PC-9 (cell line): ENCODE results near the gene PCDHB13. TPM values are rescaled to one million over a fixed set of nuclear protein-coding genes. Genes with fewer than 3 reads are reported as not detected.
"Not testable (repeated sequence)": the region's sequence is repeated elsewhere in the genome, so short reads cannot be mapped to it uniquely, and the experiment has no call there.

Experiments
- BruUV-seq: library from RNA; stranded (reverse); fragments of 400-500 nt; replicated peaks from 2 replicates; lab custom pipeline; 2021; lab: Mats Ljungman, UMichigan
- CTCF ChIA-PET: fragments of 300-600 bp; sonication (Branson Sonifier 250); formaldehyde crosslinking; loops from one replicate; lab custom pipeline; 2022; ENCODE audit warnings: antibody characterized with exemption; lab: Charles Lee
- POLR2A ChIA-PET: fragments of 300-600 bp; sonication (Branson Sonifier 250); formaldehyde crosslinking; loops from one replicate; lab custom pipeline; 2022; ENCODE audit warnings: antibody characterized with exemption; ENCODE audit not compliant: unreplicated experiment; lab: Charles Lee
- DNase-seq, 2 experiments: peaks; one replicate each; pipeline versions ENCODE4 v3.0.0 to v3.0.0-alpha.2; 2015 to 2022; ENCODE audit warnings: mixed read lengths in 1 of 2
- H2AFZ ChIP-seq: fragments of 200-600 bp; sonication (generic); 2 replicates; pipeline ENCODE4 v1.8.1; 2017; ENCODE audit warnings: antibody characterized with exemption
- H3F3A ChIP-seq: fragments of 200-600 bp; sonication (generic); 2 replicates; pipeline ENCODE4 v1.8.1; 2017; ENCODE audit warnings: antibody characterized with exemption, mild to moderate bottlenecking, low read depth; ENCODE audit not compliant: insufficient read depth
- H3K27ac ChIP-seq: fragments of 200-600 bp; sonication (generic); 2 replicates; pipeline ENCODE4 v1.6.1; 2016; ENCODE audit warnings: mixed run types
- H3K27me3 ChIP-seq: fragments of 200-600 bp; sonication (generic); 2 replicates; pipeline ENCODE4 v1.6.1; 2016; ENCODE audit warnings: low read depth, mixed run types; ENCODE audit not compliant: insufficient read depth
- H3K36me3 ChIP-seq: fragments of 200-600 bp; sonication (generic); 2 replicates; pipeline ENCODE4 v1.6.1; 2016; ENCODE audit warnings: low read depth, mixed run types
- H3K4me1 ChIP-seq: fragments of 200-600 bp; sonication (generic); replicated peaks from 2 replicates; pipeline ENCODE4 v1.6.1; 2016; ENCODE audit warnings: mixed run types; ENCODE audit not compliant: insufficient read depth
- H3K4me2 ChIP-seq: fragments of 200-600 bp; sonication (generic); 2 replicates; pipeline ENCODE4 v1.6.1; 2017; ENCODE audit warnings: mixed run types
- H3K4me3 ChIP-seq: fragments of 200-600 bp; sonication (generic); 2 replicates; pipeline ENCODE4 v1.6.1; 2016; ENCODE audit warnings: mixed run types
- H3K79me2 ChIP-seq: fragments of 200-600 bp; sonication (generic); 2 replicates; pipeline ENCODE4 v1.6.1; 2017; ENCODE audit warnings: low read depth, mixed run types
- H3K9me2 ChIP-seq: fragments of 200-600 bp; sonication (generic); 2 replicates; pipeline ENCODE4 v1.8.1; 2017; ENCODE audit warnings: mild to moderate bottlenecking; ENCODE audit not compliant: insufficient read depth
- H3K9me3 ChIP-seq: fragments of 200-600 bp; sonication (generic); 2 replicates; pipeline ENCODE4 v1.8.1; 2016; ENCODE audit warnings: low read depth; ENCODE audit not compliant: insufficient read depth
- H4K20me1 ChIP-seq: fragments of 200-600 bp; sonication (generic); 2 replicates; pipeline ENCODE4 v1.8.1; 2017; ENCODE audit not compliant: insufficient read depth
- EZH2 ChIP-seq: fragments of 200-600 bp; sonication (generic); IDR thresholded peaks from 2 replicates; pipeline ENCODE4 v1.8.0; 2017; ENCODE audit warnings: antibody characterized with exemption, low read depth
- intact Hi-C: fragments of 100-400 bp; cut with micrococcal nuclease; formaldehyde crosslinking; loops from one replicate; pipeline ENCODE4 v1.10.0; 2022; ENCODE audit not compliant: unreplicated experiment
- total RNA-seq: library from RNA; stranded (reverse); gene quantifications from 2 replicates; pipeline ENCODE4 v1.2.3, GENCODE V29; 2021
- TF ChIP-seq, protein P1 (sequence below): fragments of 200-600 bp; sonication (generic); conservative IDR thresholded peaks from 2 replicates; pipeline ENCODE4 v1.6.1; 2017; ENCODE audit warnings: mixed run types, antibody characterized with exemption, mild to moderate bottlenecking, moderate library complexity

PCDHB13 gene
- total RNA-seq, 1 experiment from 2014 or later = not detected

DNA sequence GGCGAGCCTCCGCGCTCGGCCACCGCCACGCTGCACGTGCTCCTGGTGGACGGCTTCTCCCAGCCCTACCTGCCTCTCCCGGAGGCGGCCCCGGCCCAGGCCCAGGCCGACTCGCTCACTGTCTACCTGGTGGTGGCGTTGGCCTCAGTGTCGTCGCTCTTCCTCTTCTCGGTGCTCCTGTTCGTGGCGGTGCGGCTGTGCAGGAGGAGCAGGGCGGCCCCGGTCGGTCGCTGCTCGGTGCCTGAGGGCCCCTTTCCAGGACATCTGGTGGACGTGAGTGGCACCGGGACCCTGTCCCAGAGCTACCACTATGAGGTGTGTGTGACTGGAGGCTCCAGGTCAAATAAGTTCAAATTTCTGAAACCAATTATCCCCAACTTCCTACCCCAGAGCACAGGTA lies 2.9 kb upstream of the PCDHB13 start:
- intact Hi-C loops, BruUV-seq, CTCF ChIA-PET: not testable (repeated sequence)

DNA sequence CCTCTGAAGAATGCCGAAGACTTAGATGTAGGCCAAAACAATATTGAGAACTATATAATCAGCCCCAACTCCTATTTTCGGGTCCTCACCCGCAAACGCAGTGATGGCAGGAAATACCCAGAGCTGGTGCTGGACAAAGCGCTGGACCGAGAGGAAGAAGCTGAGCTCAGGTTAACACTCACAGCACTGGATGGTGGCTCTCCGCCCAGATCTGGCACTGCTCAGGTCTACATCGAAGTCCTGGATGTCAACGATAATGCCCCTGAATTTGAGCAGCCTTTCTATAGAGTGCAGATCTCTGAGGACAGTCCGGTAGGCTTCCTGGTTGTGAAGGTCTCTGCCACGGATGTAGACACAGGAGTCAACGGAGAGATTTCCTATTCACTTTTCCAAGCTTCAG lies 864 bp downstream of the PCDHB13 start:
- H3K27ac ChIP-seq, H3K27me3 ChIP-seq, CTCF ChIA-PET, H3K4me3 ChIP-seq, H3K9me3 ChIP-seq, H3K4me1 ChIP-seq, H3K4me2 ChIP-seq, intact Hi-C loops, H3K9me2 ChIP-seq, POLR2A ChIA-PET, H3K36me3 ChIP-seq, H3K79me2 ChIP-seq, BruUV-seq, H3F3A ChIP-seq, DNase-seq, H2AFZ ChIP-seq, H4K20me1 ChIP-seq: not testable (repeated sequence)

More for the DNA sequence above, 2.9 kb upstream of the PCDHB13 start:
- H3F3A ChIP-seq, H4K20me1 ChIP-seq, H2AFZ ChIP-seq, H3K4me2 ChIP-seq, H3K4me3 ChIP-seq, H3K4me1 ChIP-seq, H3K79me2 ChIP-seq, H3K36me3 ChIP-seq, H3K27ac ChIP-seq, H3K9me3 ChIP-seq, DNase-seq, POLR2A ChIA-PET, H3K27me3 ChIP-seq, H3K9me2 ChIP-seq: not testable (repeated sequence)

DNA sequence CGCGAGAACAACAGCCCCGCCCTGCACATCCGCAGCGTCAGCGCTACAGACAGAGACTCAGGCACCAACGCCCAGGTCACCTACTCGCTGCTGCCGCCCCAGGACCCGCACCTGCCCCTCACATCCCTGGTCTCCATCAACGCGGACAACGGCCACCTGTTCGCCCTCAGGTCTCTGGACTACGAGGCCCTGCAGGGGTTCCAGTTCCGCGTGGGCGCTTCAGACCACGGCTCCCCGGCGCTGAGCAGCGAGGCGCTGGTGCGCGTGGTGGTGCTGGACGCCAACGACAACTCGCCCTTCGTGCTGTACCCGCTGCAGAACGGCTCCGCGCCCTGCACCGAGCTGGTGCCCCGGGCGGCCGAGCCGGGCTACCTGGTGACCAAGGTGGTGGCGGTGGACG lies 1.8 kb downstream of the PCDHB13 start:
- H3K79me2 ChIP-seq, H3K4me3 ChIP-seq, POLR2A ChIA-PET, H3K4me2 ChIP-seq, H2AFZ ChIP-seq, intact Hi-C loops, H3K4me1 ChIP-seq, H3K27me3 ChIP-seq, H3K9me2 ChIP-seq, H3K27ac ChIP-seq, H4K20me1 ChIP-seq, CTCF ChIA-PET, H3K36me3 ChIP-seq, DNase-seq, H3K9me3 ChIP-seq, H3F3A ChIP-seq, BruUV-seq: not testable (repeated sequence)

DNA sequence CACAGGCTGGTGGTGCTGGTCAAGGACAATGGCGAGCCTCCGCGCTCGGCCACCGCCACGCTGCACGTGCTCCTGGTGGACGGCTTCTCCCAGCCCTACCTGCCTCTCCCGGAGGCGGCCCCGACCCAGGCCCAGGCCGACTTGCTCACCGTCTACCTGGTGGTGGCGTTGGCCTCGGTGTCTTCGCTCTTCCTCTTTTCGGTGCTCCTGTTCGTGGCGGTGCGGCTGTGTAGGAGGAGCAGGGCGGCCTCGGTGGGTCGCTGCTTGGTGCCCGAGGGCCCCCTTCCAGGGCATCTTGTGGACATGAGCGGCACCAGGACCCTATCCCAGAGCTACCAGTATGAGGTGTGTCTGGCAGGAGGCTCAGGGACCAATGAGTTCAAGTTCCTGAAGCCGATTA lies 2.3 kb downstream of the PCDHB13 start:
- H3K79me2 ChIP-seq, H3K27ac ChIP-seq, CTCF ChIA-PET, intact Hi-C loops, H3K36me3 ChIP-seq, H3K4me1 ChIP-seq, H3K4me2 ChIP-seq, H3F3A ChIP-seq, DNase-seq, H3K4me3 ChIP-seq, H3K9me2 ChIP-seq, H3K27me3 ChIP-seq, BruUV-seq, H2AFZ ChIP-seq, H3K9me3 ChIP-seq, POLR2A ChIA-PET, H4K20me1 ChIP-seq: not testable (repeated sequence)

DNA sequence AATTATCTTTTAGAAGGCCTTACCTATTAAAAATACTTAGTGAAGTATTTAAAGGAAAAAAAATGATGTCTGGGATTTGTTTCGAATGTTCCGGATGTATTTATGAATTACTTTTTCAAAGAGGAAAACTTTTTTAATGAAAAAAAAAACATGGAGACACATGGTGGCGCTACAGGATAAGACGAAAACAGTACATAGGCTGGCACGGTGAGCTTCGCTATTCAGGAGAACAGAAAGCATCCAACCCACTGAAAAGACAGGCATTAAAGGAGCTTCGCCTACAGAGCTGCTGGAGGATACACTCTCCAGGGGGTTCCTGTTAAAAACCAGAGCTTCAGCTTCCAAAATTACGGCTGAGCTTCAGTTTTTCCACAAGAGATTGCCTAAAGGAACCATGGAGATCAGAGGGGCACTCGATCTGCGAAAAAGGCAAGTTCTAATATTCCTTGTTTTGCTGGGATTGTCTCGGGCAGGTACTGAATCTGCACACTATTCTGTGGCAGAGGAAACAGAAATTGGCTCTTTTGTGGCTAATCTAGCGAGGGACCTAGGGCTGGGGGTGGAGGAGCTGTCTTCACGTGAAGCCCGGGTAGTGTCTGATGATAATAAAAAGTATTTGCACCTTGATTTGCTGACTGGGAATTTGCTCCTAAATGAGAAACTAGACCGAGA lies 9.5 kb downstream of the PCDHB13 start, which contains the start of gene PCDHB14:
Gene PCDHB14 (plus strand): TSS at position 232 of the 672 bp plus-strand sequence. CDS start 163 bp downstream, at position 395.
- Histone ChIP-seq H3K4me1 (no peaks in the 10 kb centered on the region), H3K4me3 (peak within 1 kb of the TSS; percentile 52), H3K9me3 (no peaks in the 10 kb centered on the region), H3K36me3 (no peaks in the 10 kb centered on the region), H3K27ac (no peak within 1 kb of the TSS), H2AFZ (peak within 1 kb of the TSS; percentile 79), H3K9me2 (no peaks in the 10 kb centered on the region), H3K79me2 (no peaks in the 10 kb centered on the region), H3K4me2 (peak within 1 kb of the TSS; percentile 85), H3F3A (no peaks in the 10 kb centered on the region), H3K27me3 (no peaks in the 10 kb centered on the region), H4K20me1 (no peaks in the 10 kb centered on the region)
- BruUV-seq = no TSS peak
- peak in 1 of 2 experiments; percentile 9 for DNase-seq
- TF ChIP-seq, protein P1, sequence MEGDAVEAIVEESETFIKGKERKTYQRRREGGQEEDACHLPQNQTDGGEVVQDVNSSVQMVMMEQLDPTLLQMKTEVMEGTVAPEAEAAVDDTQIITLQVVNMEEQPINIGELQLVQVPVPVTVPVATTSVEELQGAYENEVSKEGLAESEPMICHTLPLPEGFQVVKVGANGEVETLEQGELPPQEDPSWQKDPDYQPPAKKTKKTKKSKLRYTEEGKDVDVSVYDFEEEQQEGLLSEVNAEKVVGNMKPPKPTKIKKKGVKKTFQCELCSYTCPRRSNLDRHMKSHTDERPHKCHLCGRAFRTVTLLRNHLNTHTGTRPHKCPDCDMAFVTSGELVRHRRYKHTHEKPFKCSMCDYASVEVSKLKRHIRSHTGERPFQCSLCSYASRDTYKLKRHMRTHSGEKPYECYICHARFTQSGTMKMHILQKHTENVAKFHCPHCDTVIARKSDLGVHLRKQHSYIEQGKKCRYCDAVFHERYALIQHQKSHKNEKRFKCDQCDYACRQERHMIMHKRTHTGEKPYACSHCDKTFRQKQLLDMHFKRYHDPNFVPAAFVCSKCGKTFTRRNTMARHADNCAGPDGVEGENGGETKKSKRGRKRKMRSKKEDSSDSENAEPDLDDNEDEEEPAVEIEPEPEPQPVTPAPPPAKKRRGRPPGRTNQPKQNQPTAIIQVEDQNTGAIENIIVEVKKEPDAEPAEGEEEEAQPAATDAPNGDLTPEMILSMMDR = peak; percentile 66
- no peak for TF ChIP-seq EZH2
- POLR2A ChIA-PET = interaction anchor here (0.6 kb wide), 1 partner anchor 474 kb away, joined by 4 read pairs; no protein-coding TSS in a partner anchor
- intact Hi-C loops = loop anchor here (2.0 to 5.0 kb wide), 2 partner anchors 189 to 342 kb away; partner anchors contain the start of gene PCDHGA10
- CTCF ChIA-PET = interaction anchor here (0.5 to 1.1 kb wide), 6 partner anchors 129 to 793 kb away, joined by 3 to 14 read pairs (median 4); partner anchors contain the start of genes PCDHB2 and PCDHGA10

DNA sequence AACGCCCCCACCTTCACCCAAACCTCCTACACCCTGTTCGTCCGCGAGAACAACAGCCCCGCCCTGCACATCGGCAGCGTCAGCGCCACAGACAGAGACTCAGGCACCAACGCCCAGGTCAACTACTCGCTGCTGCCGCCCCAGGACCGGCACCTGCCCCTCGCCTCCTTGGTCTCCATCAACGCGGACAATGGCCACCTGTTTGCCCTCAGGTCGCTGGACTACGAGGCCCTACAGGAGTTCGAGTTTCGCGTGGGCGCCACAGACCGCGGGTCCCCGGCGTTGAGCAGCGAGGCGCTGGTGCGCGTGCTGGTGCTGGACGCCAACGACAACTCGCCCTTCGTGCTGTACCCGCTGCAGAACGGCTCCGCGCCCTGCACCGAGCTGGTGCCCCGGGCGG lies 11.1 kb downstream of the PCDHB13 start:
- H3K27me3 ChIP-seq, H3F3A ChIP-seq, DNase-seq, H2AFZ ChIP-seq, H3K9me3 ChIP-seq, BruUV-seq, H3K4me1 ChIP-seq, H3K27ac ChIP-seq, POLR2A ChIA-PET, H4K20me1 ChIP-seq, H3K36me3 ChIP-seq, CTCF ChIA-PET, H3K79me2 ChIP-seq, H3K9me2 ChIP-seq, H3K4me3 ChIP-seq, H3K4me2 ChIP-seq: not testable (repeated sequence)
- intact Hi-C loops = loop anchor here (5.0 kb wide), 1 partner anchor 187 kb away; the partner anchor contains the start of gene PCDHGA10
